Muscle of arm (tissue), 12 donors: ENCODE results near the gene LBX1. TPM values are rescaled to one million over a fixed set of nuclear protein-coding genes. Genes with fewer than 3 reads are reported as not detected.

Source experiments
- DNase-seq: peaks from one replicate; pipeline ENCODE4 v3.0.0-alpha.2; 2013
- polyA plus RNA-seq, 12 donors: library from polyadenylated mRNA; unstranded; fragments of 120-200 nt; gene quantifications; one replicate each; pipeline ENCODE4 v1.2.1, GENCODE V29; 2013; ENCODE audit not compliant: insufficient read length in 12 of 12

LBX1 gene
- polyA plus RNA-seq, 12 donors = 2.5 to 11.3 (median 7.0) TPM; not detected in 1

GRCh38 chr10:101226491-101227428 is 2.5 kb downstream of the LBX1 start:
- no peak for DNase-seq

GRCh38 chr10:101225846-101226421 is 3.3 kb downstream of the LBX1 start:
- no peak for DNase-seq

- DNase-seq = no peak
Observed at GRCh38 chr10:101224910-101225823, 4.1 kb downstream of the LBX1 start.

GRCh38 chr10:101224060-101224909 is 5.0 kb downstream of the LBX1 start:
- no peak for DNase-seq

GRCh38 chr10:101223274-101224059 is 5.8 kb downstream of the LBX1 start:
- no peak for DNase-seq

- no peak for DNase-seq
Observed at GRCh38 chr10:101222683-101223273, 6.5 kb downstream of the LBX1 start.

GRCh38 chr10:101221963-101222531 is 7.2 kb downstream of the LBX1 start:
- no peak for DNase-seq

- DNase-seq = no peak
Observed at GRCh38 chr10:101221549-101221948, 7.7 kb downstream of the LBX1 start.

- DNase-seq = no peak
Observed at GRCh38 chr10:101219946-101220451, 9.3 kb downstream of the LBX1 start.

GRCh38 chr10:101219139-101219945 is 9.9 kb downstream of the LBX1 start:
- no peak for DNase-seq

GRCh38 chr10:101218351-101219138 is 10.7 kb downstream of the LBX1 start:
- no peak for DNase-seq

GRCh38 chr10:101217450-101218281 is 11.6 kb downstream of the LBX1 start:
- no peak for DNase-seq

GRCh38 chr10:101217044-101217425 is 12.2 kb downstream of the LBX1 start:
- no peak for DNase-seq

- DNase-seq = no peak
Observed at GRCh38 chr10:101216207-101217043, 12.8 kb downstream of the LBX1 start.

- no peak for DNase-seq
Observed at GRCh38 chr10:101215397-101216206, 13.7 kb downstream of the LBX1 start.
